ENCODE data around the gene RGS7.
"Not testable (repeated sequence)": the region's sequence is repeated elsewhere in the genome, so short reads cannot be mapped to it uniquely, and the experiment has no call there.

RGS7 gene

DNA sequence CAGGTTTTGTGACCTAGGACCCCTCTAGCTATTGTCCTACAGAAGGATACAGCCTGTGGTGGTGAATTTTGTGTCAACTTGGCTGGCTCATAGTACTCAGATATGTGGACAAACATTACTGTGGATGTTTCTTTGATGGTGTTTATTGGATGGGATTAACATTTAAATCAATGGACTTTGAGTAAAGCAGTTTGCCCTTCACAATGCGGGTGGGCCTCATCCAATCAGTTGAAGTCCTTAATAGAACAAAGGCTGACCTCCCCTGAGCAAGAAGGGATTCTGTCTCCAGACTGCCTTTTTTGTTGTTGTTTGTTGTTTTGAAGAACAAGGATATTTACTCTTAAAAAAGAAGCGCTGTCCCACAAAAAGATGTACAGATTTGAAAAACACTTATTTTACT, 535.1 kb downstream of the RGS7 start:
- DNase-seq: no peak

DNA sequence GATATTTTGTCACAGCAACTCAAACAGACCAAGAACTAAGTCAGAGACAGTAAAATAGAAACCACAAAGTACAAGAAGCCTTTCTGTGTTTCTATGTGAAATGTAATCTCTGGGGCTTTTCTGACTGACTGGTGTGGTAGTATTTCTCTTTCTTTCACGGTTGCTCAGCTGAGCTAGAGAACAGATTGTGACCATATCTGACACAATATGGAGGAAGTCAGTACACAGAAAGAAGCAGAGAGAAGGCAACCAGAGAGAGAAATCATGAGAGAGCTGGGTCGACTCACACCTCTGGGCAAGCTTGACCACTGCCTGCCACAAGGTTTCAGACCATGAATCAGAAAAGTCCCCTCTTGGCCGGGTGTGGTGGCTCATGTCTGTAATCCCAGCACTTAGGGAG, 536.2 kb downstream of the RGS7 start:
- no peak for DNase-seq

DNA sequence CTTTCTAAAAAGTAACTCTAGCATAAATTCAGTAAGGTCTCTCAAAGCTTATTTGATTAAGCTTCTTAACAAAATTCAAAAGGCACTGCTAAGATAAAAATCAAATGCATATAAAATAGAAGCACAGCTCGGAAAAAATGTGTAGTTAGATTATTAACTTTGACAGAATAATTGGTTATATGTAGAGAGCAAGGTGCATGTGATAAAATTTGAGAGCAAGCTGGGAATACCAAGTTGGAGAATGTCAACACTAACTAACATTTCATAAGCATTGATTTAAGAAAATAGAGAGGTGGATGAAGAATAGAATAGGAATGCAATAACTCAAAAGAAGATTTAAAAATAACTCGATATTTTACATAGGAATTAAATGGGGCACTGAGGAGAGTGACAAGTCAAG, 540.5 kb downstream of the RGS7 start:
- no peak for DNase-seq

DNA sequence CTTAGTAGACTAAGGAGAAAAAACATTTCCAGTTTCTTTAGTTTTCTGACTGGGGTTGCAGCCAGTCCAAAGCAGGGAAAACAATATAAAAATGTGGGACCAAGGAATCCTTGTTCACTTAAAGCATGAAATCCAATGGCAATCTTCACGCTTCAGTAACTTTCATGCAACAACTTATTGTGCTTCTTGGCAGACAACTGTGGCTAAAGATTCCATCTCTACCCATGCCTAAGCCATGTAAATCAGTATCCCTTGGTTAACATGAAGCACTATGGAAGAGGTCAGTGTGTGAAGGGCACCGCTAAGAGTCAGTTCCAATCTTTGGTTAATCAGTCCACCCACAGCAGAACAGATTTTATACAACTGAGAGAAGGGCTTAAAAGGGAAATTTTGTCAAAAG, 543.3 kb downstream of the RGS7 start:
- DNase-seq: no peak

DNA sequence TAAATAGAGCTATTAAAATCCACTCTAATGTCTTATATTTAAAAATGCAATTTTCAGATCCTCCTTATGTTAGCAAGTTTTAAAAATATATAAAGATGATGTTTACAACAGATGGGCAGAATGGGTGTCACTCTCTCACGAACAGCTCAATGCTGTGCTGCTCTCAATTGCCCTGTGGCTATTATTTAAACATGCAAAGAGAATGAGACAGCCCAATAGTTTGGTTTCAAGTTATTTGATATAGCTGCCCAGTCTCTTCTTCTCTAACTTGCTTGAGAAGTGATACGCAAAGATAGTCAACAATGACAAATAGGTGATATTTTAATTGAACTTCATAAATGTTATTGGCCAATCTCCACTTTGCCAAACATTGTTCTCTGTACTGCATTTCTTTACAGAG, 545.7 kb downstream of the RGS7 start:
- DNase-seq: no peak

DNA sequence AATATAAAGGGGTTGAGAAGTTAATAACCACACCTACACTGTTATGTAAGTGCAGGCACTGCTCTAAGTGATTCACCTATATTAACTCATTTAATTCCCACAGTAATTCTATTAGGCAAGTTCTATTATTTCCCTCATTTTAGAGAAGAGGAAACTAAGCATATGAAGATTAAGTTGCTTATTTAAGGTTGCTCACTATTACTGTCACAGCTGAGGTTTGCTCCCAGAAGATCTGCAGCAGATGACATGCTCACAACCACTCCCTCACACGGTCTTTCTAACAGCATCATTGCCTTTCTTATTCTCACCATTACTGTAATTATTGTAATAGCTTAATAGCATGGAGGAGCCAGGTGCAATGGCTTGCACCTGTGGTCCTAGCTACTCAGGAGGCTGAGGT, 548.6 kb downstream of the RGS7 start:
- DNase-seq: no peak

DNA sequence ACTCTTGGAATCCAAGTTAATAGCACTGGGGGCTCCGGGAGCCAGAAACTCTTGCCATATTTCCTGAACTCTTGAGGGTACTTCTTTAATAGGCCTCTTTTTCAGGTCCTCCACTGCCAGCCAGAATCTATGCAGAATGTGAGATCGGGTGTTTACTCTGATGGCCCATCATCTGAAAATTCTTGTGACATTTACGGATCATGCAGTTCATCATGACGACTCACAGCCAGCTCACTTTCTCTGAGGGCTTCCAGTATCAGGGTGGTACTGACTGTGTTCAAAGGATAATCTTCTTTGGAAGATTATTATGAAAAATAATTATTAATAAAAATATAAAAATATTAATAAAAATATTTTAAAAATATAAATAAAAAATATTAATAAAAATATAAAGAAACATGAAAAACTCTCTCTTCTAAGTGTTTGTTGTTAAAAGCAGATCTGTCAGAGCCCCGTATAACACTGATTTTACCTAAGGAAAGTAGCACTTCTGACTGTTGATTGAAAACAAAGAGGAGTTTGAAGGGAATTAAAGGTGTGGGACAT, 550.7 kb downstream of the RGS7 start:
- no peak for DNase-seq

DNA sequence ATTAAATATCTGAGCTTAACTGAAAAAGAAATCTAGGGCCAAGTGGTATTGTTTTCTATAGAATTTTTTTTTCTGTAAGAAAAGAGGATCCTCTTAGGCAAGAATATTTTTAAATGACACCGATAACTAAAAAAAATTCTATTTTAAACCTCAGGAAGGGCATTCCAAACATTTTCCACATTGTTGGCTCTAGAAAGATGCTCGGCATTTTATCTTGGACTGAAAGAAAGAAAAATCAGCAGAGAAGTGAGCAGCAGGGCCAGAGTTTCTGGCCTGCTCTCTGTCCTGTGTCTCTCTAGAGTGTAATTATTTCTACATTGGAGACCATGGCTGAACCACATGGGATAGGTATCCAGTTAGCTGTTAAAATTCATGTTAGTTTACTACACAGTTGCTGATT, 552.5 kb downstream of the RGS7 start:
- DNase-seq: no peak

DNA sequence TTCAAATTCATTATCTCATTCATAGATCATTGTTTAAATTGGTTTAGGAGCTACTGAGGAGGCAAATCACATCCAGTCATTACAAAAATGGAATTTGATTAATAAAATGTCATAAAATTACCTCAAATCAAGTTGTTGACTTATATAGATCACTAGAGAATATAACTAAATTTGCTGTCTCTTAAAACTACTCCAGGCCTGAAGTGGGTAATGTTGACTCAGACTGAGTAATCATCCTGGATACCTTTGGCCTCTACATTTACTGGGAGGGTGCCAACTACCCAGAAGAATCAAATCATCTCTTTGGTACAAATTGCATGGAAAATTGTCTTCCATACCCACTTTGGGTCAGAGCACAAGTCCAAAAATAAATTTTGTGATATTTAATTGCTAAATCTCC, 553.9 kb downstream of the RGS7 start:
- no peak for DNase-seq

DNA sequence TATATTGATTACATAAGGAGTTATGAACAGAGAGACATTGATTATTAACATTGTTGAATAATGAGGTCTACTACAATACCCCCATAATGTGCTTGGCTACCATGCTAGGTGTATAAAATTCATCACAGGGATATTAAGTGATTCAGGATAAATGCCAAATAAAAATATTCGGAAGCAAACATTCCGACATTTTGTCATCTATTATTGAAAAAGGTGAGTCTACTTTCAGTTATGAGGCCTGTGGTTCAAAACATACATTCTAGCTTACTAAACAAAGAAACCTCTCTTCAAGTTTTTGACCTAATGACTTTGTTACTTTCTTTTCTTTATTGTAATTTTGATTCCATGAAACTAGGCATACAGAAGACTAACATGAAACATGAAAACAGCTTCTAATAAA, 554.7 kb downstream of the RGS7 start:
- DNase-seq: no peak

DNA sequence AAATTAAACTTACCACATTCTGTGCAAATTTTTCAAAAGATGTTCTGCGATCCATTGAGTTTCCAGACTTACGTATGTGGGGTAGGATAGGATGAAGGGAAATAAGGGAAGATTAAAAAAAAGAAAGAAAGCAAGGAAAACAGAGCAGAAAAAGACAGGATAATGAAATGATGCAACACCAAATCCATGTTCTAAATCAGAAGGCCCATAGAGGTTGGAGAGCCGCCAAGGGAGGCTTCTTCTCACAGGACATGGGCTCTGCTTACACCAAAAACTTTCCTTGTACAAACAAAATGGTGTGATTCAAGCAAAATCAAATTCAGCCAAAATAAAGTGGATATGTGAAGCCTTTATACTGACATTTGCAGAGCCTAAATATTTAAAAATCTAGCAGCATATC, 555.6 kb downstream of the RGS7 start:
- DNase-seq: no peak

DNA sequence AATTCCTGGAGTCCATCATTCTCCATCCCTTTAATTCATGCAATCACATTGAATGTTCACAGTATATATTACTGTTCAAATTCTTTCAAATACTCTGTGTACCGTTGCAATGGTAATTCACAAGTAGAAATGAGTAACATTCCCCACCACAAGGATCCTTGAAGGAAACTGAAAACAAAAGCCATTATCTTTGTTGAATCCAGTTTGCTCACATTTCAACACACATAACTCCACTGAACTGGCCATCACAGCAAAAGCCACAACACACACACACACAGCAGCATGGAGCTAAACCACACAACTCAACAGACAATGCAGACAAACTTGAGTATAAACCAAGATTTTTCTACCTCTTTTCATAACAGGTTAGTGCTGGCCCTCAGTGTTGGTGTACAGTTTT, 556.7 kb downstream of the RGS7 start:
- no peak for DNase-seq

DNA sequence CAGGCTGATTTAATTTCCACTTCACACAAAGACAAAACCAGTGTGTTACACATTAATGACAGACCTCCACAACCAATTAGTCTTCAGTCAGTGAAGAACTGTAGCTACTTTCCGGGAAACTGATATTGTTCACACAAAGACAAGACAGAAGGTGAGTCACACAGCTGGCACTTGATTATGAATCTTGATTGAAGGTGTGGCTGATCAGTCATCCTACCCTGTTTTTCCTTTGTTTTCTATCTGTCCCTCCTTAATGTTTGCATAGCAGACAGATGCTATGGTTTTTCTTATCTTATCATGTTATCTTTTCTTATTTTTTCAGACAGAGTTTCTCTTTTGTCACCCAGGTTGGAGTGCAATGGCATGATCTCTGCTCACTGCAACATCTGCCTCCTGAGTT, 560.0 kb downstream of the RGS7 start:
- no peak for DNase-seq

DNA sequence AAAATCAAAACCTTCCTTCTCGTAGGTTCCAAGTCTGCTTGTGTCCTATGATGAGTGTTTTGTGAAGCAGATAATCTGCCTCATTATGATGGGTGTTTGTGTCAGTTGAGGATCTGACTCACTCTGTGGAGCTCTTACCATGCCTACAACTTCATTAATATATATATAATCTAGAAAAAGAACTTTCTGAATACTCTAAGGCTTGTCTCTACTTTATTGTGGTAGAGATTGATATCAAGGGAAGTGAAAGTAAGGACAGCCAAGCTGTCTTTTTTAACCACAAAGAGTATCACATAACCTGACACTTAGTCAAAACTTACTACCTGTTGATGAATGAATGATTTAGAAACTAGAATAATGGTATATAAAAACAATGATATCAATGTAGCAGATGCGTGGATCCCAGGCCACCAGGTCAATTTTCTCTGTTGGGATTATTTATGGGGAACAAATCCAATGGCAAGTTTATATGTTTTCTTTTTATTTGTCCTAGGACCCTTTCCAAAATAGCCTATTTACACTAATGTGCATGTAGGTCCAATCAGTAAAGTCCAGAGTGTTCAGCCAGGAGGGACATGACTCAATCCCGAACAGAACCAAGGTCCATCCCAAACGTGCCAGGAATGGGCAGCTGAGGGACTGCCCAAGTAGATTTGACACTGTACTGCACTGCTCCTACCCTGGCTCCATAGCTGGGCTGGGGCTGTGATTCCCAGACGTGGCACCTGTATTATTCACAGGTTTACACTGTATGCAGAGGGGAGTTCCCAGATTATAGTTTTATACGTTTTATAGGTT, 562.8 kb downstream of the RGS7 start:
- DNase-seq: no peak

DNA sequence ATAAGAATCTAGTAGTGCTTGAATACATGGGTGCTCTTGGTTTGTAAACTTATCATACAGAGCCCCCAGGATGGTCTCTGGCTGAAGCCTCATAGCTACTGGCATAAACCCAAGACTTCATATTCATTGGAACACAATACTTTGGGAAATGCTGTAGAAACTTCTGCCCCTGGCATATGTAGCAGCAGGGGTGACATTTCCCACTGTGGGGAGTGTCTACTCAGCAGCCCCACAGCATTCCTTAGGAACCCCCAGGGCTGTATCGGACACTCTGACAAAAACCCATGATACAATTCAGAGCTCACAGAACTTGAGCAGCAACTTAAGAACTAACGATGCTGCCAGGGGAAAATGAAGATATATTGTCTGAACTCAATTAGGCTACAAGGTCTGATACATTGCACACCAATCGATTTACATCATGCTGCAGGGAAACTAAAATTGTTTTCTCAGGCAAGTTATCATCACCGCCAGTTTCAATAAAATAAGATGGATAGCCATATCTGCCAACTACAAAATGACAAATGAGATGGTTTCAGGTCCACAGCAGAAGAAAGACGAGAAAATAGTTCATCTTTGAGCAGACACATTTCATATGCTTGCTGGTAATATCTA, 564.0 kb downstream of the RGS7 start:
- no peak for DNase-seq

DNA sequence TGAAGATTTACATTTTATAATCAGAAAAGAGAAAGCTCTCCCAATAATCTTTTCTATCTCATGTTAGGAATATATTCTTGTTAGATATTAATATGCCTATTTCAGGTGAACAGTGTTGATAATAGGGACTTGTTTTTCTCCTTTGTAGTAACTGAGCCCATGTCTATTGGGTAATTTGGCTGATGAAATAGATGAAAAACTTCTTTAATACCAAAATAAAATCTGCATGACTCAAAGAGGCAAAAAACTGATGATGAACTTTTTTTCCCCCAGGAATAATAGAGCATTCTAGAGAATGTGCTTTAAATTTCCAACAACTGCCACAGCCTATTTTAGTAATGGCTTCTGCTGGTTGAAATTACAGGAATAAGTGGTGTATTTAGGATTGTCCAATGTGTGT, 566.1 kb downstream of the RGS7 start:
- DNase-seq: no peak

DNA sequence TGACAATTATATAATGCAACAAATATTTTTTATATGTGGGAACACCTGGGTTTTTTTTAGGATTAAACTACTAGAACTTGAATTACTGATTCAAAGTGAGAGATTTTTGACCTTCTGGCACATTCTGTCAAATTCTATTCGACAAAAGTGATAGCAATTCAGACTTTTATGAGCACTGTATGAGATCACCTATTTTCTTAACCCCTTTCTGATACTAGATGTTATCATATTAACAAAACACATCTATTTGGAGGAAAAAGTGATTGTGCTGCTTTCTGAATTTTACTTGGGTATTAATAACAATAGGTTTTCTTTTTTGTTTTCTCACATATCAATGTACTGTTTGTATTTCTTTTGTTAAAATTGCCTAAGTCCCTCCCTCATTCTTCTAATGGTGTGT, 570.1 kb downstream of the RGS7 start:
- DNase-seq: no peak

DNA sequence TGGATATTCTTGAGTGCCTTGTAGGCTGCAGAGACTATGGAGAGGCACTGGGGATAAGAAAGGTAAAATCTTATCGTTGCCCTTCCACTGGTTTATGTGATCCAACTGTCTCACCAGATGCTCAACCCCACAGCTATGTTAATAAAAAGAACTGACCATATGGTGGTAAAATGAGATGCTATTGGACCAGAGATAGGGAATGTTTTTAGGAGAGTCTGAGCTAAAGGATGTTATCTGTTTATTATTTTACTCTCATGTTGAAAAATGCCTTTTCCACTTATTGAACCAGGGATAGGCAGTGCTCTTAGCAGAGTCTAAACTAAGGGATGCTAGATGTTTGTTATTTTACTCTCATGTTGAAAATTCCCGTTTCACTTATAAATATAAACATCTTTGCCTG, 572.2 kb downstream of the RGS7 start:
- DNase-seq: no peak

DNA sequence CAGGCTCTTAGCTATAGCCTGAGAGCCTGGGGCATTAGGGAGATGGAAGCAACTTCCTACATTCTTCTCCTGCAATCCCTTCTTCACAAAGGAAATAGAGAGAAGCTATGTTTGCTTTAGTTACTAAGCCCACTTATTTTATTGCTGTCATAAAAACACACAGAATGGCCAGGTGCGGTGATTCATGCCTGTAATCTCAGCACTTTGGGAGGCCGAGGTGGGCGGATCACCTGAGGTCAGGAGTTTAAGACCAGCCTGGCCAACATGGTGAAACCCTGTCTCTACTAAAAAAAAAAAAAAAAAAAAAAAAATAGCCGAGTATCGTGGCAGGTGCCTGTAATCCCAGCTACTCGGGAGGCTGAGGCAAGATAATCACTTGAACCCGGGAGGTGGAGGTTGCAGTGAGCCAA, 573.3 kb downstream of the RGS7 start:
- not testable (repeated sequence) for DNase-seq

DNA sequence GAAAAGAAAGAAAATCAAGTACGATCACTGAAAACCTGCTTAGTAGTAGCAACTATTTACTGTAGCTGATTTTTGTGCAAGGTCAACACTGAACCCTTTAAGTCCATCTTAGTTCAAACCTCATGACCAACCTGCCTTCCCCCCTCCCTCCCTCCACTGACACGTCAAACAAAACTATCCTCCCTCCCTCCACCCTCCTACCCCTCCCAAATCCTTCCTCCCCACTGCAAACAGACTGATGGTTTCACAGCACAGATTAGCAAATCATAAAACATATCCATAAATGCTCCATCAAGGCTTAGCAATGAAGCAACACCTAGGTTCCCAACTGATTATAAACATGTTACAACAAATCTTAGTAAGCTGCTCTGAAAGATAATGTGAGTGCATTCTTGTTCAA, 580.8 kb downstream of the RGS7 start:
- DNase-seq: no peak

DNA sequence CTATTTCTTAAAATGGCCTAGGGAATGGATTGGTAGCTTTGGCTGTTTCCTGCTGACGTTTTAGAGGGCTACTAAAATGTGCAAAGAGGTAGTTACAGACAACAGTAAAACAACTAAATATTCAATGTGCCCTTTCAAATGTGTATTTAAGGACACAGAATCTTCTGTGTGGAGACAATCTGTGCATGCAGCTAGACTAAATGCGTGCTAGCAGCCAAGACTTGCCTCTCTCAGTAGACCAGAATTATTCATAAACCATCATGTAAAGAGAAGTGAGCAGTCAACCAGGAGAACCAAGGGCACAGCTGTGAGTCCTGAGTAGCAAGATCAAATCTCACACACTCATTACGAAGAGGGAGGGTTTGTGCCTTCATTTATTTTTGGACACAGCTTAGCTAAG, 584.9 kb downstream of the RGS7 start:
- DNase-seq: no peak

DNA sequence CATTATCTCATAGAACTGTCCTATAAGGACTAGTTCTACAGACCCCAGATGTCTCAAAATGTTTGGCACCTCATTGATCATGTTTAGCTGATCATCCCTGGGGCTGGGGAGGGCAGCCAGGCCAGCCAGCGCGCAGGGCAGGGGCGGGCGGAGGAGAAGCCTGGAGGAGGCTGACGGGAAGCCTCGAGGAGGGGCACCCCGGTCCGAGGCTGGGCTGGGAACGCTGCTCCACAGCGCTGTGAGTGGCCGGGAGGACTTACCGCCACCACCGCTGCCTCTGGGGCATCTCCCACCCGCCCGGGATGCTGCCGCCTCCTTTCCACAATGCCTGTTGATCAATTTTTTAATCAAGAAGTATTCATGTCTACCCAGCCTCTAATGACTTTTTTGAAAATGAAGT, 585.6 kb downstream of the RGS7 start:
- no peak for DNase-seq

DNA sequence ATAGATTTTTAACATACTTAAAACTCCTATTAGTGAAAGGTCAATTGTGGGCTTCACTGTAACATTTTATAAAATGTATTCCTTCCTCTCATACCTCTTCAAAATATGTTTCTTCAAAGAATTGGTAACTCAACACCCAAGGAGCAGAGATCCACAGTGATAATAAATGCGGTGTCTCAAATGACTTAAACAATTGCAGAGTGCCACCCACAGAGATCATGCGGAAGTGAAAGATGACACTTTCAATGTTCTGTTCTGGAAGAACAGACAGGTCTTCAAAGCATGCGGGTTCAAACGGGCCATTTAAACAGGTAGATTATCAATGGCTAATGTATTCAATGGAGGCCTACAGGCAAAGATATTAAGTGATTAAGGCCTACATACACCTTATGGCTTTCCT, 588.0 kb downstream of the RGS7 start:
- no peak for DNase-seq

DNA sequence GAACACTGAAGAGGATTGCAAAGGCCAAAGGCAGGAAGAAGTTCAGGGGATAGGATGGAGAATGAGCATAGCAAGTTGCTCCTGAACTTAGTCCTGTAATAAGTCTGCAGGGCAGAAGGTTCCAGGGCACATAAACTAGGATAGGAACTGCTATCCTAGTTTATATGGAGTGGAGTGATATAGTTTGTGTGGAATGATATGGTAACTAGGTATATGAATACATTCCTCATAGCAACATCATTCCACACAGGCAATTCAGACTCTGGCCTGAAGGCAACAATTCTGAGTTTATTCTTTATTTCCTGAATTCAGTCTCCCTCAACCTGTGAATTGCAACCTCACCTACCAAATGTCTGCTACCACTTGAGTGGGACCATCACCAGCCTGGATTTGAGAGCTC, 590.2 kb downstream of the RGS7 start:
- DNase-seq: no peak

Measured in NCI-H187 treated with DMSO at 0.1 percent for 48 hours (cell line).